Gastrocnemius medialis (tissue), 4 donors: Measurements from ENCODE around the gene IL36G. TPM values are rescaled to one million over a fixed set of nuclear protein-coding genes. Genes with fewer than 3 reads are reported as not detected.

Experiments
- ATAC-seq, 2 donors: fragments of 150-250 bp; one replicate each; pipeline ENCODE4 v1.9.1; 2016
- DNase-seq, 2 donors: peaks; one replicate each; pipeline ENCODE4 v3.0.0-alpha.2; 2019
- H3K27ac ChIP-seq, 4 donors: fragments of 200-600 bp; sonication (generic); 1 replicate in 1 of 4; 2 replicates in 3 of 4; pipeline ENCODE4 v1.5.1; 2016 to 2018; ENCODE audit warnings: mild to moderate bottlenecking in 2 of 4, moderate library complexity in 1 of 4
- H3K27me3 ChIP-seq, 3 donors: fragments of 200-600 bp; sonication (generic) in 2 of 3; 1 replicate in 1 of 3; 2 replicates in 2 of 3; pipeline versions ENCODE4 v1.5.1 to v1.6.0; 2016 to 2019; ENCODE audit warnings: mild to moderate bottlenecking in 1 of 3, moderate library complexity in 1 of 3
- H3K36me3 ChIP-seq, 2 donors: fragments of 200-600 bp; sonication (generic) in 1 of 2; one replicate each; pipeline ENCODE4 v1.5.1; 2017 to 2018
- H3K4me1 ChIP-seq, 2 donors: fragments of 200-600 bp; sonication (generic) in 1 of 2; one replicate each; pipeline ENCODE4 v1.5.1; 2016 to 2017; ENCODE audit warnings: mild to moderate bottlenecking in 2 of 2
- H3K4me3 ChIP-seq, 4 donors: fragments of 200-600 bp; sonication (generic) in 3 of 4; 1 replicate in 1 of 4; 2 replicates in 3 of 4; pipeline ENCODE4 v1.5.1; 2016 to 2019; ENCODE audit warnings: mild to moderate bottlenecking in 2 of 4
- H3K9me3 ChIP-seq, 3 donors: fragments of 200-600 bp; sonication (generic) in 2 of 3; 1 replicate in 1 of 3; 2 replicates in 2 of 3; pipeline ENCODE4 v1.5.1; 2016 to 2019
- CTCF ChIP-seq, 5 experiments: fragments of 450-650 bp in 3 of 5; fragments of 200-600 bp in 2 of 5; sonication (generic) in 2 of 5; IDR thresholded peaks in 4 of 5; conservative IDR thresholded peaks in 1 of 5; 1 replicate in 4 of 5; 2 replicates in 1 of 5; pipeline ENCODE4 v1.5.1; 2016 to 2019; ENCODE audit warnings: antibody characterized with exemption in 5 of 5, mild to moderate bottlenecking in 3 of 5, moderate library complexity in 3 of 5
- POLR2A ChIP-seq, 2 donors: fragments of 450-650 bp; IDR thresholded peaks; one replicate each; pipeline ENCODE4 v1.6.1; 2017; ENCODE audit warnings: antibody characterized with exemption in 2 of 2, mild to moderate bottlenecking in 2 of 2, moderate library complexity in 2 of 2
- in situ Hi-C, 4 donors: fragments of 200-750 bp; cut with MboI; loops; one replicate each; pipeline versions ENCODE4 v1.15.0 to v1.8.0; 2017; ENCODE audit warnings: low sequenced_read_pairs in 4 of 4
- intact Hi-C: fragments of 100-400 bp; cut with DNase I; formaldehyde crosslinking; loops from one replicate; pipeline ENCODE4 v1.15.1; 2023; ENCODE audit warnings: low total_unique reads
- total RNA-seq, 4 donors: library from RNA; depleted of rRNA; stranded (reverse); fragments of >200 nt; gene quantifications; one replicate each; pipeline versions ENCODE4 v1.1.0 to v1.2.3, GENCODE V29; 2016

Gene IL36G
- total RNA-seq, 4 donors from 2014 or later, result not detected

GRCh38 chr2:112989611-112990010, 11.8 kb downstream of the IL36G start:
- Histone ChIP-seq H3K36me3 (no peaks in the 10 kb centered on the region), H3K27me3 (no peaks in the 10 kb centered on the region), H3K9me3 (peaks cover 0 to 6% (median 0%) of the 10 kb centered on the region in 3 donors), H3K4me3 (no peak overlapping the region), H3K4me1 (no peaks in the 10 kb centered on the region), H3K27ac (no peak overlapping the region)
- ATAC-seq (no peak), DNase-seq (no peak)
- in situ Hi-C loops, result no loop called here
- intact Hi-C loops, result no loop called here
- TF ChIP-seq POLR2A (IDR thresholded peaks at IDR 0.05), result no peak
- no peak for TF ChIP-seq CTCF (IDR thresholded peaks at IDR 0.05 in 4 of 5, conservative IDR thresholded peaks at IDR 0.05 in 1 of 5)

GRCh38 chr2:112993831-112994230, 16.0 kb downstream of the IL36G start:
- ATAC-seq (no peak), DNase-seq (no peak)
- Histone ChIP-seq H3K9me3 (peaks cover 0 to 6% (median 0%) of the 10 kb centered on the region in 3 donors), H3K36me3 (no peaks in the 10 kb centered on the region), H3K4me3 (no peak overlapping the region), H3K27me3 (no peaks in the 10 kb centered on the region), H3K27ac (no peak overlapping the region), H3K4me1 (no peaks in the 10 kb centered on the region)
- in situ Hi-C loops, result no loop called here
- intact Hi-C loops, result no loop called here
- no peak for TF ChIP-seq POLR2A (IDR thresholded peaks at IDR 0.05)
- no peak for TF ChIP-seq CTCF (IDR thresholded peaks at IDR 0.05 in 4 of 5, conservative IDR thresholded peaks at IDR 0.05 in 1 of 5)

- H3K4me1 ChIP-seq, result no peaks in the 10 kb centered on the region
- H3K27ac ChIP-seq, result no peak overlapping the region
- H3K4me3 ChIP-seq, result no peak overlapping the region
- ATAC-seq, result no peak
- peaks cover 0 to 6% (median 0%) of the 10 kb centered on the region in 3 donors for H3K9me3 ChIP-seq
- H3K36me3 ChIP-seq, result no peaks in the 10 kb centered on the region
- no peak for TF ChIP-seq POLR2A (IDR thresholded peaks at IDR 0.05)
- TF ChIP-seq CTCF (IDR thresholded peaks at IDR 0.05 in 4 of 5, conservative IDR thresholded peaks at IDR 0.05 in 1 of 5), result no peak
- in situ Hi-C loops (no loop called here), intact Hi-C loops (no loop called here)
- H3K27me3 ChIP-seq, result no peaks in the 10 kb centered on the region
- DNase-seq, result no peak
Measured at GRCh38 chr2:112994648-112995047, 16.8 kb downstream of the IL36G start.

DNA sequence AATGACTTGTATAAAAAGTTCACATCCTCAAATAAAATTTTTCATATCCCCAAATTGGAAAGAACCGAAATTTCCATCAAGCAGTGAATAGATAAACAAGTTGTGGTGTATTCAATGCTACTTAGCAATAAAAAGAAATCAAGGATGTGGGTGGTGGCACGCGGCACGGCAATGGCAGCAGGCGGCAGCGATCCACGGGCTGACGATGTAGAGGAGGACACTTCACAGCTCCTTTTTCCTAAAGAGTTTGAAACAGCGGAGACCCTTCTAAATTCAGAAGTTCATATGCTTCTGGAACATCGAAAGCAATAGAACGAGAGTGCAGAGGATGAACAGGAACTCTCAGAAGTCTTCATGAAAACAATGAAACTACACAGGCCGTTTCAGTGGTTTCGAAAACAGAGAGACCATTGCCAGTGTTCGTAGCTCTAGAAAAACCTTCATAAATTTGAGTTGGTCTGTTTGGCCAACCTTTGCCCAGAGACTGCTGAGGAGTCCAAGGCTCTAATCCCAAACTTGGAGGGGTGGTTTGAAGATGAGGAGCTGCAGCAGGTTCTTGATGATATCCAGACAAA, 17.6 kb downstream of the IL36G start:
- in situ Hi-C loops (no loop called here), intact Hi-C loops (no loop called here)
- H3K27me3 ChIP-seq, result no peaks in the 10 kb centered on the region
- no peak overlapping the region for H3K4me3 ChIP-seq
- ATAC-seq, result no peak
- TF ChIP-seq POLR2A (IDR thresholded peaks at IDR 0.05), result no peak
- no peak for TF ChIP-seq CTCF (IDR thresholded peaks at IDR 0.05 in 4 of 5, conservative IDR thresholded peaks at IDR 0.05 in 1 of 5)
- H3K36me3 ChIP-seq, result no peaks in the 10 kb centered on the region
- no peak for DNase-seq
- H3K9me3 ChIP-seq, result peaks cover 0 to 6% (median 0%) of the 10 kb centered on the region in 3 donors
- H3K27ac ChIP-seq, result no peak overlapping the region
- no peaks in the 10 kb centered on the region for H3K4me1 ChIP-seq

DNA sequence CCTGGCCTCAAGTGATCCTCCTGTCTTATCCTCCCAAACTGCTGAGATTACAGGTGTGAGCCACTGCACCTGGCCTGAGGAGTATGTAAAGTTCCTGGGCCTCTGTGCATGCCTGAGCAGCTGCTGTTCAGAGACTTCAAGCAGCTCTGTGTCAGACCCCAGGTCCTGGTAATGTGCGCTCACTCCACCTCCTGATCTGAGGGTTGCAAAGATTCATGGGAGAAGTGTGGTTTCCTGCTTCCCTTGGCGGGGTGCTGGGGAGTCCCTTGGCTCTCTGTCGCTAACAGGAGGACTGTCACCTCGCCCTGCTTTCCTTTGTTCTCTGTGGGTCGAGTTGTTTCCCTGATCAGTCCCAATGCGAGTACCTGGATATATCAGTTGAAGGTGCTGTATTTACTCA, 18.8 kb downstream of the IL36G start:
- no peak for ATAC-seq
- H3K27me3 ChIP-seq, result no peaks in the 10 kb centered on the region
- peaks cover 0 to 6% (median 0%) of the 10 kb centered on the region in 3 donors for H3K9me3 ChIP-seq
- no peak overlapping the region for H3K4me3 ChIP-seq
- in situ Hi-C loops, result no loop called here
- no peaks in the 10 kb centered on the region for H3K36me3 ChIP-seq
- no peak overlapping the region for H3K27ac ChIP-seq
- TF ChIP-seq CTCF (IDR thresholded peaks at IDR 0.05 in 4 of 5, conservative IDR thresholded peaks at IDR 0.05 in 1 of 5) (no peak), POLR2A (IDR thresholded peaks at IDR 0.05) (no peak)
- DNase-seq, result no peak
- no peaks in the 10 kb centered on the region for H3K4me1 ChIP-seq
- intact Hi-C loops, result no loop called here
